Mammary epithelial cell (primary cell): ENCODE data around the gene SMIM15.

Source experiments
- EZH2 ChIP-seq: IDR thresholded peaks from 2 replicates; pipeline ENCODE4 v1.6.1; 2012; ENCODE audit warnings: low read length, inconsistent platforms, borderline replicate concordance
- TF ChIP-seq, protein P1 (sequence below), 2 donors: IDR thresholded peaks in 1 of 2; conservative IDR thresholded peaks in 1 of 2; 2 replicates each; pipeline ENCODE4 v1.5.1; 2011 to 2012; ENCODE audit warnings: inconsistent platforms in 2 of 2, low read length in 2 of 2, mild to moderate bottlenecking in 2 of 2, control low read depth in 1 of 2, low read depth in 1 of 2; ENCODE audit not compliant: insufficient read depth in 1 of 2; ENCODE audit errors: extremely low read depth in 1 of 2

- TF ChIP-seq, protein P1, sequence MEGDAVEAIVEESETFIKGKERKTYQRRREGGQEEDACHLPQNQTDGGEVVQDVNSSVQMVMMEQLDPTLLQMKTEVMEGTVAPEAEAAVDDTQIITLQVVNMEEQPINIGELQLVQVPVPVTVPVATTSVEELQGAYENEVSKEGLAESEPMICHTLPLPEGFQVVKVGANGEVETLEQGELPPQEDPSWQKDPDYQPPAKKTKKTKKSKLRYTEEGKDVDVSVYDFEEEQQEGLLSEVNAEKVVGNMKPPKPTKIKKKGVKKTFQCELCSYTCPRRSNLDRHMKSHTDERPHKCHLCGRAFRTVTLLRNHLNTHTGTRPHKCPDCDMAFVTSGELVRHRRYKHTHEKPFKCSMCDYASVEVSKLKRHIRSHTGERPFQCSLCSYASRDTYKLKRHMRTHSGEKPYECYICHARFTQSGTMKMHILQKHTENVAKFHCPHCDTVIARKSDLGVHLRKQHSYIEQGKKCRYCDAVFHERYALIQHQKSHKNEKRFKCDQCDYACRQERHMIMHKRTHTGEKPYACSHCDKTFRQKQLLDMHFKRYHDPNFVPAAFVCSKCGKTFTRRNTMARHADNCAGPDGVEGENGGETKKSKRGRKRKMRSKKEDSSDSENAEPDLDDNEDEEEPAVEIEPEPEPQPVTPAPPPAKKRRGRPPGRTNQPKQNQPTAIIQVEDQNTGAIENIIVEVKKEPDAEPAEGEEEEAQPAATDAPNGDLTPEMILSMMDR (conservative IDR thresholded peaks at IDR 0.05 in 1 of 2, IDR thresholded peaks at IDR 0.05 in 1 of 2; ENCODE audit: extremely low read depth in 1 of 2, insufficient read depth in 1 of 2, low read depth in 1 of 2, low read length in 2 of 2), result no peak
- TF ChIP-seq EZH2, result no peak
Measured at GRCh38 chr5:61200582-61201155, 38.4 kb upstream of the SMIM15 start.
